HT-29 (cell line): Measurements from ENCODE around the gene SLIT3. TPM values are rescaled to one million over a fixed set of nuclear protein-coding genes. Genes with fewer than 3 reads are reported as not detected.

Source experiments
- DNase-seq: peaks from one replicate; pipeline ENCODE4 v3.0.0-alpha.2; 2015; ENCODE audit warnings: low spot score
- total RNA-seq: library from RNA; depleted of rRNA; stranded (reverse); fragments of >200 nt; shearing (Covaris generic); gene quantifications from 2 replicates; pipeline ENCODE4 v1.2.3, GENCODE V29; 2014; rRNA removed

SLIT3 gene
- not detected in 2 replicates for total RNA-seq

DNA sequence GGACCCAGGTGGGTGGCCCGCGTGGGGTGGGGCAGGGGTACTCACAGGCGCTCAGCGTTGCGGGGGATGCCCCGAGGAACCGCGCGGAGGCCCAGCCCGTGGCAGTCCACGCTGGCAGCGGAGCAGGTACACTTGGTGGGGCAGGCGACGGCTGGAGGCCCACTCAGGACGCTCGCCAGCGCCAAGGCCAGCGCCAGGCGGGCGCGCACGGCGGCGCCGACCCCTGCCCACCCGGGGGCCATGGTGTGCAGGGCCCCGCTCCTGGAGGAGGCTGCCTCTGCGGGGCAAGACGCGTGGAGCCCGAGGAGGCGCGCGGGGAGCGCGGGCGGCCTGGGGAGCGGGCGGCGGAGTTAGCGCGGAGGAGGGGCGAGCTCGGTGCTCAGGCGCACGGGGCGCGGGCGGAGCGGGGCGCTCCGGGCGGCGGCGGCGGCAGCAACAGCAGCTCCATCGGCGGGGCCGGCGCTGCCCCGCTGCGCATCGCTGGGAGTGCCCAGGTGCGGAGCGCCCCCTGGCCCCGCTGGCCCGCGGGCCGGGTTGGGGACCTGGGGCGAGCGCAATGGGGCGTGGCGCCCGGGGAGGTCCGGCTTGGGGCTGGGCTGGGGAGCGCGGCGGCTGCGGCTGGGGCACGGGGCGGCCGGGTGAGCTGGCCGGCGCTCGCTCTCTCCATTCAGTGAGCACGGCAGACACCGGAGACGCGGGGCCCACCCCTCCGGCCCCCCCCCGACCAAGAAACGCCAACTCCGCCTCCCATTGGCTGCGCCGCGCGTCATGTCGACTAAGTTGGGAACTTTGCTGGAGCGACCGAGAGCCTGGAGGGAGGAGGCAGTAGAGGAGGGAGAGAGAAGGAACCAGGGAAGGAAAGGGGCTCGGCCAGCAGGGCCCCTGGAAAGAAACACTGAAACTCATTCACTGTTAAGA, at the start of gene SLIT3:
SLIT3 (minus strand) TSS at position 672 of the 918 bp plus-strand sequence; CDS start at position 242, 430 bp downstream.
- no peak for DNase-seq

DNA sequence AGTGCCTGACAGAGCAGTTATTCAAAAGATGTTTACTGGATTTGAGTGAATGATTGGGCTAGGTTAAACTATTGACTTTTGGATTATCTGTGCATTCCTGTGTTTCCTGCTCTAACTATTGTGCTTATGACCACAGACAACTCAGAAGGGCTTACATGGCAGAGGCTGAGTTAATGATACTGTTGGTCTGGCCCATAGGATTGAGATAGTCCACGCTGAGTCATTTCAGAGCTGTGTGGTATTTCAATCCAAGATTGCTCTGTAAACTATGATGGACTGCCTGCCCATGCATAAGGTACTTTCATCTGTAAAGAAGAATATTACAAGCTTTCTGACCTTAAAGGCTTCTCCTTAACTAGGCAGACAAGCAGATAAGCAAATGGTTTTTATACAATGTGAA, 49.1 kb upstream of the SLIT3 start:
- DNase-seq = no peak

DNA sequence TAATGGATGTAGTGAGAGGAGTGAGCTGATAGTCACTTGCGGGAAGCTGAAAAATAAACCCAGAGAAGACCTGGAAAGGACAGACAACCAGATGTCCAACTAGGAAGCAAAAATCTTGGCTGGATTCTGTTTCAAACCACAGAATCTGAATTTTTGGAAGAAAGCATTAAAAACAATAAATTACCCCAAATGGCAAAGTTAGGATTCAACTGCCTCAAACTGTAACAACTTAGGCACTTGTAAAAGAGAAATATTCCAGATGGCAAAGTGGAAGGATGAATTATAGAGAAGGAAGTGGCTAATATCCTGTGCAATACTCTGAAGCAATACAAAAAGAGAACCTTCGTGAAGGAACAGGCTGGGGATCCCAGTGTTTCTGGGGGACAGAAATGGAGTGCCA, 46.8 kb upstream of the SLIT3 start:
- DNase-seq = no peak

DNA sequence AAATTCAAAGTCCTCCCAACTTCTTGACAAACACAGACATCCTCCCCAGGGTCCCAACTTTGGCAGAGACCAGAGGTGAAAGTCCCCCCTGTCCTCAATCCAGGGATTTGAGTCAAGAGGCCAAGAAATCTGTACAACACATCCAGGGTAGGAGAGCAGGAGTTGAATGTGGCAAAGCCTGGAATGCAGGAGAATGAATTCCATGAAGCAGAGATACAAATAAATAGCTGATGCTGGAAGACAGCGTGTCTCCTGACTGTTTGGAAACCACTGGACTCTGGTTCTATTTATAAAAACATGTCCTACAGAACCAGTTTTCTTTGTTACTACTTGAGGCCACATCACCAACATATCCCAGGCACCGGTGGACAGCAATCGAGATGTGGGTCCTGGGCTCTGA, 43.7 kb upstream of the SLIT3 start:
- no peak for DNase-seq

DNA sequence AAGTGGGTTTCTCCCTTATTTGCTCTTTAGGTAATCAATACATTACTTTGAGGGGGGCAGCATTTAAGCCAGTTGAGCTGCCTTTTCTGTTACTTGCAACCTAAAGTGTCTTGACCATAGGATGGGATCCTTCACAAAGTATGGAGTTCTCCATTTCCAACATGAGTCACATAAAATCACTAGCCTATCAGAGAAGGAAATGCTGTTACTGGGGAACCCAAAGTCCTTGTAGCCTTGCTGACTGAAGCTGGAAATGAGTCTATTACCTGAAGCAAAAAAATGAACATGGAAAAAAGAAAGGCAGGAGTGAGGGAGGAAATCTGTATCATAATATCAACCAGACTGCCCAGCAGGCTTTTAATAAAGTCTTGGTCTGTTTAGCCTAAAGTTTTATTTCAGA, 42.8 kb upstream of the SLIT3 start:
- DNase-seq = no peak

DNA sequence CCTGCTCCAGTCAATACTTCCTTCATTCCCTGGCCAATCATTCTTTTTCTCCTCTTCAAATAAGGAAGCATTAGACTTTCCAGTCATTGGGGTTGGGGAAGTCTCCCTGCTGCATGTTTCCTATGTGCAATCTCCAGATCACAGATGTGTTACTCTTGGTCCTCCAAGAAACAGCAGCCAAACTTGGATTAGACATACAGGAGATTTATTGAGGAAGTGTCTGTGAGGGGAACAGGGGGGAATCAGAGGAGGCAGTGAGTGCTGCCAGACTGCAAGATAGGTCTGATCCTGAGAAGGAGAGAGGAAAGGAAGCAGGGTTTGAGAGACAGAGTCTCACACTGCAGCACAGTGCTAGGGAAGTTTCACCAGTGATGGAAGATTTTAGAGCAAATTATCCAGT, 40.6 kb upstream of the SLIT3 start:
- no peak for DNase-seq

DNA sequence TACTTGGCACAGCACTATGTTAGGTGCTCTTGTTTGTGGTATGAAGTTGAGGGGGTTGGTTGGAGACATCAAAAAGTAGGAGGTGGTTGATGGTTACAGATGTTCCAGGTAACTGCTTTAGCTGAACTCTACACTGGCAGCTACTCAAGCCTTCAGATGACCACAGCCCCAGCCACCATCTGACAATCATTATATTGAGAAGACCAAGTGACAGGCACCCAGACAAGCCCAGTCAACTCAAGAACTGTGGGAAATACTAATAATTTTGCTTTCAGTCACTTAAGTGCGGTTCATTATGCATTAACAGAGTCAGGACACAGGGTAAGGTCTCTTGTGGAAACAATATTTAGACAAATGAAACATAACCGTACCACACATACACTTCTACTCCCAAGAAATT, 38.9 kb upstream of the SLIT3 start:
- DNase-seq = no peak

DNA sequence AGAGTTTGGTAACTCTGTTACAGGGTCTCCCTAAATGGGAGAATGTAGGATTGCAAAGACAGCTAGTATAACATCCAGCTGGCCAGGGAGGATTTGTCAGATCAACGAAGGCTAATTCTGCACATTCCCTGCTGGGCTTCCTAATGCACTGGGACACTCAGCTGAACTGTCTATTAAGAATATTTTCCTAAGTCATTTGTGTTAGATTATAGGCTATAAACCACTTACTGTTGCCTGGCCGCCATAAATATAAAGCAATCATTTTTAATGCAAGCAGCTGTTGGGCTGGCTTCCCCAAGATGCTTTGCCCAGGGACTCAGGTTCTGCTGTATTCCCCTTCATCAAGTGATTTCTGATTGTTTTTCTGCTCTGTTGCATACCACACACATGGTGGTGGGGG, 35.3 kb upstream of the SLIT3 start:
- no peak for DNase-seq

DNA sequence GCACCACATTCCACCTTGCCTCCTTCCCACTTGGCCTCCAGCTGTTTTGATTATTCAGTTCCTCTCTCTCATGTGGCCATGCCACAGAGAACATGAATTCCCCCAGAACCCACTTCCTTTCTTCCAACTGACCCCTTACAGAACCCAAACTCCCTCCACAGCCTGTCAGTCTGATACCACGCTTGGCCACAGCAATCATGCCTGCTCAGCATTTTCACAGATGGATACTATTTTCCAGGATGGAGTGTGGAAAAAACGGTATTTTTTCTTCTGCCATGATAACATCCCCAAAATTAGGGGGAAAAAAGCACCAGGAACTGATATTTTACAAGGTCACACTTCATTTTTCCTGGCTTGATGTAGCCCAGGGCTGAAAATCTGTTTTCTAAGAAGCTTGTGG, 34.9 kb upstream of the SLIT3 start:
- no peak for DNase-seq

DNA sequence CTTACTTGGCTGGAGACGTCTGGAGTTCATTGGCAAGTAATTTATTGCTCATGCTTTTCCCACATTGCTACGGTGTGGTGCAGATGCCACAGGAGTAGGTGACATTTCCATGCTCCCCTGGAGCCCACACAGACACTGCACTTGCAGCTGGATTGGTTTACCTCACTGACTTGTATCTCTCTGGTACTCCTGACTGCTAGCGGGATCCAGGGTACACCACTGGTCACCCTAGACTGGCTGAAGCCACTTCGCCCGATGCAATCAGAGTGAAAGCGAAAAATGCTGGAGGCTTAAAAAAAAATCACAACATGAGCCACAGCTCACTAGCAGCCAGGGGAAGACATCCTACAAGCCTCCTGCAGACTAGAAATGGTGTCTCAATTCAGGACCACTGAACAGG, 32.6 kb upstream of the SLIT3 start:
- DNase-seq = no peak

DNA sequence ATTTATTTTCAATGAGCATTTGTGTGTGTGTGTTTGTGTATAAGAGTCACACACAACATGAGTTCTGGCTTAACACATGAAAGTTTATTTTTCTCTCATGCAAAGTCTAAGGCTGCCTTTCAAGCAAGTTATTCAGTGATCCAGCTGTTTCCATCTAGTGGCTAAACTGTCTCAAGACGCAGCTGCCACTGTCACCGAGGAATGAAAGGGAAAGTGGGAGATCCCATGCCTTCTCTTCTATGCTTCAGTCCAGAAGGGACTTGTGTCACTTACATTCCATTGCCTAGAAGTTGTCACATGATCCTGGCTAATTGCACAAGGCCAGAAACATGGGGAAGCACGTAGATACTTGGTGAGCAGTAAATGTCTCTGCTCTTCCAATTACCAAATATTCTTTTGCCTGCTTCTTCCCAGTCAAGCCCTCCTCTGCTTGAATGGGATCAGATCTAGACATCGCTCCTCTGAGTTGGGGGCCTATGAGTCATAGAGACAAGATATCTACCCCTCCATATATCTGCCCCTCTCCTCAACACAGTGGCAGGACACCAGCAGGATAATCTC, 30.4 kb upstream of the SLIT3 start:
- DNase-seq = peak; percentile 13

DNA sequence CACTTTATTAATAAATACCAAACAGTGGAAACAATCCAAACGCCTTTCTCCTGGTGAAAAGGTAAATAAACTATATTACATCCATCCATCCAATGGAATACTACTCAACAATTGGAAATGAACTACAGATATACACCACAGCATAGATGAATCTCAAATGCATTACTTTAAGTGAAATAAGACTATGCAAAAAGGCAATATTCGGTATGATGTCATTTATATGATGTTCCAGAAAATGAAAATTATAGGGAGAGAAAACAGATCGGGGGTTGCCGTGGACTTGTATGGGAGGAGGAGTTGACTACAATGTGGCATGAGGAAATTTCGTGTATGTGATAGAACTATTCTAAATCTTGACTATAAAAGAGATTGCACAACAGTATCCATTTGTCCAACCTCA, 27.5 kb upstream of the SLIT3 start:
- no peak for DNase-seq

DNA sequence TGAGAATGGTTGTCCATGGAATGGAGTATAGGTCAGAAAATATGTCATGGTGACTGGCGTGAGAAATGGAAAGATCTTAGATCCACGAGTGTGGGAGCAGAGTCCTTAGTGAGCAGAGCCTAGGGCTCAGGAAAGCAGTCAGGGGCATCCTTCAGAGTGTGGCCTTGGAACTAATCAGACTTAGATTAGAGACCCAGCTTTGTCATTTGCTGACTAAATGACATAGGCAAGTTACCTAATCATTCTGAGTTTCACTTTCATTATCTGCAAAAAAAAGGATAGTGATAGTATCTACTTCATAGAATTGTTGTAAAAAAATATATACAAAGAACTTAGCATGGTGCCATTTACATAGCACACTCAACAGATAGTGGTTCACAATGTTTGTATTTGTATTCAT, 24.3 kb upstream of the SLIT3 start:
- DNase-seq = no peak

DNA sequence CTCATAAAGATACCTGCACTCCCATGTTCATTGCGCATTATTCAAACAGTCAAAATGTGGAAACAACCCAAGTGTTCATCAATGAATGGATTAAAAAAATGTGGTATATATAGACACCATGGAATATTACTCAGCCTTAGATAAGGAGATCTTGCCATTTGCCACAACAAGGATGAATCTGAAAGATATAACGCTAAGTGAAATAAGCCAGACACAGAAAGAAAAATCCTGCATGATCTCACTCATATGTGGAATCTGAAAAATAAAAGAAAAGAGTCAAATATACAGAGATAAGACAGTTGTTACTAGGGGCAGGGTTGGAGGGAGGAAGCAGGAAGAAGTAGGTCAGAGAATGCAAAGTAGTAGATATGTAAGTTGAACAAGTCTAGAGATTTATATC, 17.6 kb upstream of the SLIT3 start:
- no peak for DNase-seq

DNA sequence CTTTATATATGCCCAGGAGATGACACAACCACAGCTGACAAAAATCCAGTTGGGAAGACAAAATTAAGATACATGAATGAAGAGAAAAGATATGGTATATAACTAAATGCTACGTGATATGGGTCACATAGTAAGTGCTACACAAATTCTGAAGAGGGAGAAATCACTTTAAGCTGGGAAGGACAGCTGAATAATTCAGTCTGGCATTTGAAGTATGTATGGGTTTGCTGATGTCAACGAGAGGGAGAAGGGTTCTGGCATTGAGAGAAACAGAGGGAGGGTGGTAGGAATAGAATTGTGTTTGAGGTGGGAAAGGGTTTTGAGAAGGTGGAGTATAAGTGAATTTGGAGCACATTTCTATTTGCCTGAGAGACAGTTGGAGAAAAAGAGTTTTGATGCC, 6.7 kb upstream of the SLIT3 start:
- DNase-seq = no peak

DNA sequence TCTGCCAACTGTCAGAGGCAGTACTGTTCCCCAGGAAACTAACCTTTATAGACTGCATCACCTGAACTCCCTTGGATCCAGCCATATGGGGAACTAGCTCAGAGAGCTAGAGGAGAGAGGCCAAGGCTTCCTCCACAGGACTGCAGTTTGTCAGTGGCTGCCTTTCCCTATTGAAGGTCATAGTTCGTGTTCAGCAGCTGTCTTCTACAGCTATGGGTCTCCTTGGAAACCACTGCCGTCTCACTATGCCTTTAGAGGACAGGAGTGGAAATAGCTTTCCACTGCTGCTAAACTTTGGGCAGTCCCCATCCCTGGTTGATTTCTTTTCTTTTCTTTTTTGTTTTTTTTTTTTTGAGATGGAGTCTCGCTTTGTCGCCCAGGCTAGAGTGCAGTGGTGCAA, 4.4 kb upstream of the SLIT3 start:
- no peak for DNase-seq

DNA sequence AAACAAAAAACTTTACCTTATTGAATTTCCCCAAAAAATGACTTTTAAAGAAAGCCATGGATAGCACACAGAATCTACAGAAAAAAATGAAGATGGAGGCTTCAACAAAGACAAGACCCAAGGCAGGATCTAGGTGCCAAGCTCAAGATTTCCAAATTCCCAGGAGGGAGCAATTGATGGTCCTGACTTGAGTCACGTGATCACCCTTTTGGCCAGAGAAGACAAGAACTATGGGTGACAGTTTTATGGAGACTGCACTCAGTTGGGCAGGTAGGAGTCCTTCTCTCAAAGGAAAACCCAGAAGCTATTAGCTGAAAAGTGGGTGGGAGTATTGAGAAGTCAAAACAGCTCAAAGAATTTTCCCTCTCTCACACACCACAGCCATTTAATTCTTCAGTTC, 3.2 kb upstream of the SLIT3 start:
- DNase-seq = no peak

DNA sequence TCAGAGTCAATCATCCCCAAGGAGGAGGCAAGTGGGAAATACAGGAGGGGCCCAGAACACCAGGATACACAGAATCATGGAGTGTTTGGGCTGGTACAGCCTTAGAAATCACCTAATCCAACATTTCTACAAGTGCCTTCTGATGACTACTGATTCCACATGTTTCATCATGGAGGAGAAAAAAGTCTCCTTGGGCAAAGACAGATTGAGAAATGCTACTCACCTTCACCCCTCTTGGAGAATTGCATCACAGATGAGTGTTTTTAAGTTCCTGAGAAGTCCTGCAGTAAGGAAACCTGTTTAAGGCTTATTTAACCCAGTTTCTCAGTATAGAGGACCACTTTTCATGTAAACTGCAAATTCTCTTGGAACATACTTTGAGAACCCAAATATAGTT, 2.2 kb upstream of the SLIT3 start:
- no peak for DNase-seq

DNA sequence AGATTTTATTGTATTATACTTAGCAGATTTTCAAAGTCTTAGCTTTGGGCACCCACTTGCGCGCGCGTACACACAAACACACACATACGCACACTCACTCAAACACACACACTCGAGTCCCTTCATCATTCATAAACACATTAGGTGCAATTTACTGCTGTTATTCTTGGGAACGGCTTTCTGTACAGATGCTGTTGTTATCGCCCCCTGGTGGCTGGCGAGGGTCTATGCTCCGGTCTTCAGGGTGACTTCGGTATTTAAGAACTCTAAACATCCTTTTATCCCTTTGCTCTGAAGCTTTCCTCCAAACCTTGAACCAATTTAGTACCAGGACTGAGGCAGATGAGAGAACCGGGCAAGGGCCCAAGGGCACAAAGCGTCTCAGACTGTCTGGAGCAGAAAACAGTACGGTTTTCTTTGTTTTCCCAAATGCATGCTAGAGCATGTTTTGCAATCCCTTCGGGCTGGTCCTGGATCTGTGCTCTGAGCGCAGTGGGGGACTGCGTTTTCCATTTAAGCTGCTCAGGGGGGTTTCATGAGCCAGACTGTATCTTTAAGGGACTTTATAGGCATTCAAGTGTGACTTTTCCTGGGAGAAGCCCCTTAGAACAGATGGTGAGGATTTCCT, 1.7 kb upstream of the SLIT3 start:
- peak; percentile 73 for DNase-seq

DNA sequence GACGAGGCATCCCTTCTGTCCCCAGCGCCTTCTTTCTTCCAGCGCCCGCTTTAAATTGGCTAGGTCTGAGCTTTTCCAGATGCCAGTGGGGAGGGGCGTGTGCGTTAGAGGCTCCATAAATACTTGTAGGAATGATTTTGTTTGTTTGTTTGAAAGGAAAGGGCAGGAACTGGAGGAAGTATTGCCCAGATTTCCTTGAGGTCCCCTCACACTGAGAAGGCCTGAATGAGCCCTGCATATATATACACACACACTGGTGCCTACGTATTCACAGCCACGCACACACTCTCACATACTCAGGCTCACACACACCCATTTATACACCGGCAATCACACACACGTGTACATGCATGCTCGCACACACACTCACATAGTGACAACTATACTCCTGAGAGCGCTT, 1.0 kb upstream of the SLIT3 start:
- DNase-seq = no peak

DNA sequence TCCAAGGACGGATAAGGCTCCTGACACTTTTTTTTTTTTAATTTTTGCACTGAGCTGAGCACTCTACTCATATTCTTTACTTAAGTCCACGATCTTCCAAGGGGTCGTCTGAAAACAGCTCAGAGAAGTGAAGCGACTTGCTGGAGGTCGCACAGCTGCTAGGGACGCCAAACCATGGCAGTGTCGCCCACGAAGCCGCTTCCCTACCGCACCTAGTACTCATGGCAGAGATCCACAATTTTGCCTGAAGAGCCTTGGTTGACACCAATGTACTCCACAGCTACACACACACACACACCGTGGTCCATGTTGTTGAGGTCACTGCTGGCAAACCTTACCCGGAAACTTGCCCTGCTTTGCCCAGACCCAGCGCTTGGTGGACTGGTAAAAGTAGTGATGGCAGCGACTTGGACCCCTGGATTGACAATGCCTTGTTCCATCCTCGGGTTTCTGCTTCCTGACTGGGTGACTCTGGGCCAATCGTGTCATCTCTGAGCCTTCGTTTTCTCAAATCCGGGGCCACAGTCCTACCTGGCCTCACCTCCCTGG, 521 bp upstream of the SLIT3 start:
- DNase-seq = no peak

DNA sequence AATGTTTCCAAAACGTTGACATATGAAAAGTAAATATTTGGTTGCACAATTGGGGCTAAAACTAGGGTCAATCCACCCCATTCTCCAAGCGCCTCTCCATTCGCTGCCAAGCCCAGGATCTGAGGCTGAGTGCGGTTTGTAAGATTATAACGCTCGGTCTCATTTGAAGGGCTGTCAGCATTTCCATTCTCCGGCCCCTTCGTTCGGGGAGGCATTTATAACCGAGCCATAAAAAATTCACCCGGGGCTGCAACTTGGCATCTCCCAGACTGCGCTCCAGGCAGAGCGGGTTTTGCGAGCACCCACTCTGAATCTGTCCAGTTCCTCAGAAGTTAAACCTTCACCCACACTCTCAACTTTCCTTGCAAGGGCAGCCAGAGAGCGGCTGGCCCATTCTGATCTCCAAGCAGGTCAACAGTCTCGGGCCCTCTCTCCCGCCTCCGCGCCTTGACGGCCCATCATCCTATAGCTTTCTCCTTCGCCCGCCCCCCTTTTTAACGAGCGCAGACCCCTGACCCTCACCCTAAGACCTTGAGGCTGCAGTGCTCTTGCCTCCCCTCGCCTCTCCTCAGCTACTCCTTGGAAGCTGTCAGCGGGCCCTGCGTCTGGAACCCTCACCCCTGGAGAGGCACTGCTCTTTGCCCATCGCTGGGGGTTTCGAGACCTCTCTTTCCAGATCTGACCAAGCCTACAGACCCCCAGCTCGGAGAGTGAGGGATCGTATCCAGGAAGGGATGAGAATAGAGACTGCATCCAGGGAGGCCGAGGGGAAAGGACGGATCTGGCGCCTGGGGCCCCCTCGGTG, 1.1 kb downstream of the SLIT3 start:
- DNase-seq = no peak
